ENCODE data around the gene CAMSAP2. TPM values are rescaled to one million over a fixed set of nuclear protein-coding genes. Genes with fewer than 3 reads are reported as not detected.

CAMSAP2 gene
- total and polyA plus RNA-seq, 2 of the 8 experiments (the other 6 are each of a cell fraction or from before 2014, with no cell fraction given) = 4.2 to 27.6 TPM

GRCh38 chr1:200893411-200893901, 154.8 kb downstream of the CAMSAP2 start (continued):
- TF ChIP-seq, protein P1, sequence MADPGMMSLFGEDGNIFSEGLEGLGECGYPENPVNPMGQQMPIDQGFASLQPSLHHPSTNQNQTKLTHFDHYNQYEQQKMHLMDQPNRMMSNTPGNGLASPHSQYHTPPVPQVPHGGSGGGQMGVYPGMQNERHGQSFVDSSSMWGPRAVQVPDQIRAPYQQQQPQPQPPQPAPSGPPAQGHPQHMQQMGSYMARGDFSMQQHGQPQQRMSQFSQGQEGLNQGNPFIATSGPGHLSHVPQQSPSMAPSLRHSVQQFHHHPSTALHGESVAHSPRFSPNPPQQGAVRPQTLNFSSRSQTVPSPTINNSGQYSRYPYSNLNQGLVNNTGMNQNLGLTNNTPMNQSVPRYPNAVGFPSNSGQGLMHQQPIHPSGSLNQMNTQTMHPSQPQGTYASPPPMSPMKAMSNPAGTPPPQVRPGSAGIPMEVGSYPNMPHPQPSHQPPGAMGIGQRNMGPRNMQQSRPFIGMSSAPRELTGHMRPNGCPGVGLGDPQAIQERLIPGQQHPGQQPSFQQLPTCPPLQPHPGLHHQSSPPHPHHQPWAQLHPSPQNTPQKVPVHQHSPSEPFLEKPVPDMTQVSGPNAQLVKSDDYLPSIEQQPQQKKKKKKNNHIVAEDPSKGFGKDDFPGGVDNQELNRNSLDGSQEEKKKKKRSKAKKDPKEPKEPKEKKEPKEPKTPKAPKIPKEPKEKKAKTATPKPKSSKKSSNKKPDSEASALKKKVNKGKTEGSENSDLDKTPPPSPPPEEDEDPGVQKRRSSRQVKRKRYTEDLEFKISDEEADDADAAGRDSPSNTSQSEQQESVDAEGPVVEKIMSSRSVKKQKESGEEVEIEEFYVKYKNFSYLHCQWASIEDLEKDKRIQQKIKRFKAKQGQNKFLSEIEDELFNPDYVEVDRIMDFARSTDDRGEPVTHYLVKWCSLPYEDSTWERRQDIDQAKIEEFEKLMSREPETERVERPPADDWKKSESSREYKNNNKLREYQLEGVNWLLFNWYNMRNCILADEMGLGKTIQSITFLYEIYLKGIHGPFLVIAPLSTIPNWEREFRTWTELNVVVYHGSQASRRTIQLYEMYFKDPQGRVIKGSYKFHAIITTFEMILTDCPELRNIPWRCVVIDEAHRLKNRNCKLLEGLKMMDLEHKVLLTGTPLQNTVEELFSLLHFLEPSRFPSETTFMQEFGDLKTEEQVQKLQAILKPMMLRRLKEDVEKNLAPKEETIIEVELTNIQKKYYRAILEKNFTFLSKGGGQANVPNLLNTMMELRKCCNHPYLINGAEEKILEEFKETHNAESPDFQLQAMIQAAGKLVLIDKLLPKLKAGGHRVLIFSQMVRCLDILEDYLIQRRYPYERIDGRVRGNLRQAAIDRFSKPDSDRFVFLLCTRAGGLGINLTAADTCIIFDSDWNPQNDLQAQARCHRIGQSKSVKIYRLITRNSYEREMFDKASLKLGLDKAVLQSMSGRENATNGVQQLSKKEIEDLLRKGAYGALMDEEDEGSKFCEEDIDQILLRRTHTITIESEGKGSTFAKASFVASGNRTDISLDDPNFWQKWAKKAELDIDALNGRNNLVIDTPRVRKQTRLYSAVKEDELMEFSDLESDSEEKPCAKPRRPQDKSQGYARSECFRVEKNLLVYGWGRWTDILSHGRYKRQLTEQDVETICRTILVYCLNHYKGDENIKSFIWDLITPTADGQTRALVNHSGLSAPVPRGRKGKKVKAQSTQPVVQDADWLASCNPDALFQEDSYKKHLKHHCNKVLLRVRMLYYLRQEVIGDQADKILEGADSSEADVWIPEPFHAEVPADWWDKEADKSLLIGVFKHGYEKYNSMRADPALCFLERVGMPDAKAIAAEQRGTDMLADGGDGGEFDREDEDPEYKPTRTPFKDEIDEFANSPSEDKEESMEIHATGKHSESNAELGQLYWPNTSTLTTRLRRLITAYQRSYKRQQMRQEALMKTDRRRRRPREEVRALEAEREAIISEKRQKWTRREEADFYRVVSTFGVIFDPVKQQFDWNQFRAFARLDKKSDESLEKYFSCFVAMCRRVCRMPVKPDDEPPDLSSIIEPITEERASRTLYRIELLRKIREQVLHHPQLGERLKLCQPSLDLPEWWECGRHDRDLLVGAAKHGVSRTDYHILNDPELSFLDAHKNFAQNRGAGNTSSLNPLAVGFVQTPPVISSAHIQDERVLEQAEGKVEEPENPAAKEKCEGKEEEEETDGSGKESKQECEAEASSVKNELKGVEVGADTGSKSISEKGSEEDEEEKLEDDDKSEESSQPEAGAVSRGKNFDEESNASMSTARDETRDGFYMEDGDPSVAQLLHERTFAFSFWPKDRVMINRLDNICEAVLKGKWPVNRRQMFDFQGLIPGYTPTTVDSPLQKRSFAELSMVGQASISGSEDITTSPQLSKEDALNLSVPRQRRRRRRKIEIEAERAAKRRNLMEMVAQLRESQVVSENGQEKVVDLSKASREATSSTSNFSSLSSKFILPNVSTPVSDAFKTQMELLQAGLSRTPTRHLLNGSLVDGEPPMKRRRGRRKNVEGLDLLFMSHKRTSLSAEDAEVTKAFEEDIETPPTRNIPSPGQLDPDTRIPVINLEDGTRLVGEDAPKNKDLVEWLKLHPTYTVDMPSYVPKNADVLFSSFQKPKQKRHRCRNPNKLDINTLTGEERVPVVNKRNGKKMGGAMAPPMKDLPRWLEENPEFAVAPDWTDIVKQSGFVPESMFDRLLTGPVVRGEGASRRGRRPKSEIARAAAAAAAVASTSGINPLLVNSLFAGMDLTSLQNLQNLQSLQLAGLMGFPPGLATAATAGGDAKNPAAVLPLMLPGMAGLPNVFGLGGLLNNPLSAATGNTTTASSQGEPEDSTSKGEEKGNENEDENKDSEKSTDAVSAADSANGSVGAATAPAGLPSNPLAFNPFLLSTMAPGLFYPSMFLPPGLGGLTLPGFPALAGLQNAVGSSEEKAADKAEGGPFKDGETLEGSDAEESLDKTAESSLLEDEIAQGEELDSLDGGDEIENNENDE (IDR thresholded peaks at IDR 0.05; ENCODE audit: insufficient replicate concordance, low read length) = no peak
- TF ChIP-seq CEBPB (IDR thresholded peaks at IDR 0.05; ENCODE audit: low read depth, low read length) = no peak
- no peak for TF ChIP-seq TAF7 (optimal IDR thresholded peaks at IDR 0.05; ENCODE audit: borderline replicate concordance, low read depth, low read length)
- peak in 1 of 2 experiments; percentile 26; a peak in 1 of 3 replicates for TF ChIP-seq POLR2A (IDR thresholded peaks at IDR 0.05; ENCODE audit: control extremely low read depth in 1 of 2, low read depth in 2 of 2, low read length in 2 of 2)
- no peak for TF ChIP-seq RNF2 (IDR thresholded peaks at IDR 0.05; ENCODE audit: borderline replicate concordance, low read depth, low read length, missing control alignments, poor library complexity, severe bottlenecking)
- TF ChIP-seq BACH1 (IDR thresholded peaks at IDR 0.05; ENCODE audit: low read length) = no peak
